HepG2 (cell line): Measurements from ENCODE around the gene MYBL2. TPM values are rescaled to one million over a fixed set of nuclear protein-coding genes. Genes with fewer than 3 reads are reported as not detected.
A peak's percentile ranks its signal among the peaks of the same experiment; 100 is the strongest.

ENCODE experiments used
- ATF7 ChIP-seq, 2 experiments: fragments of 450-650 bp in 1 of 2; sonication (generic) in 1 of 2; formaldehyde crosslinking in 1 of 2; IDR thresholded peaks; 2 replicates each; pipeline versions ENCODE4 v1.4.0 to v1.6.1; 2016 to 2020; ENCODE audit warnings: antibody characterized with exemption in 1 of 2, mild to moderate bottlenecking in 1 of 2, missing genetic modification reagents in 1 of 2
- EHMT2 ChIP-seq: fragments of 200-600 bp; sonication (generic); IDR thresholded peaks from 2 replicates; pipeline ENCODE4 v1.7.0; 2017; ENCODE audit warnings: antibody characterized with exemption, low read depth, low read length, borderline replicate concordance
- ERF ChIP-seq: IDR thresholded peaks from 2 replicates; pipeline ENCODE4 v1.6.1; 2018; ENCODE audit warnings: missing biosample characterization, missing genetic modification reagents
- HDAC1 ChIP-seq: sonication (generic); formaldehyde crosslinking; IDR thresholded peaks from 2 replicates; pipeline ENCODE4 v1.5.1; 2020; ENCODE audit warnings: mild to moderate bottlenecking, missing genetic modification reagents
- KAT8 ChIP-seq: IDR thresholded peaks from 2 replicates; pipeline ENCODE4 v1.6.1; 2016; ENCODE audit warnings: missing genetic modification reagents, missing compliant biosample characterization
- MBD4 ChIP-seq: IDR thresholded peaks from 2 replicates; pipeline ENCODE4 v1.6.1; 2012; ENCODE audit warnings: low read length, inconsistent platforms, borderline replicate concordance
- PRMT3 ChIP-seq: sonication (generic); formaldehyde crosslinking; IDR thresholded peaks from 2 replicates; pipeline ENCODE4 v1.8.1; 2022; ENCODE audit warnings: low read depth, mild to moderate bottlenecking, moderate library complexity, missing genetic modification reagents, borderline replicate concordance
- SIX1 ChIP-seq: sonication (generic); formaldehyde crosslinking; IDR thresholded peaks from 2 replicates; pipeline ENCODE4 v1.4.0; 2020; ENCODE audit warnings: missing genetic modification reagents, borderline replicate concordance
- SKI ChIP-seq: fragments of 450-650 bp; IDR thresholded peaks from one replicate; pipeline ENCODE4 v1.6.1; 2018; ENCODE audit warnings: mild to moderate bottlenecking; ENCODE audit not compliant: partially characterized antibody
- ZBTB44 ChIP-seq: sonication (generic); formaldehyde crosslinking; IDR thresholded peaks from 2 replicates; pipeline ENCODE4 v1.4.0; 2020; ENCODE audit warnings: missing genetic modification reagents
- ZKSCAN8 ChIP-seq: IDR thresholded peaks from 2 replicates; pipeline ENCODE4 v1.6.1; 2016; ENCODE audit warnings: borderline replicate concordance, missing genetic modification reagents, missing compliant biosample characterization
- polyA plus RNA-seq, 8 experiments: library from polyadenylated mRNA; depleted of rRNA in 3 of 8; stranded (reverse) in 7 of 8; unstranded in 1 of 8; fragments of >200 nt; fragmentation: Illumina TruSeq in 4 of 8; extraction: Trizol in 4 of 8; gene quantifications; 2 replicates each; pipeline versions ENCODE4 v1.2.1 to v1.2.3, GENCODE V29; 2011 to 2016; ENCODE audit warnings: low read depth in 4 of 8, missing spikeins in 1 of 8, mixed read lengths in 1 of 8; ENCODE audit not compliant: insufficient read depth in 1 of 8
- total RNA-seq, 5 experiments: library from RNA; depleted of rRNA; stranded (reverse); fragments of >200 nt; fragmentation: Illumina TruSeq; extraction: Trizol; gene quantifications; 2 replicates each; pipeline ENCODE4 v1.2.3, GENCODE V29; 2016; ENCODE audit warnings: low read depth in 1 of 5
- TF ChIP-seq, protein P1 (sequence below): sonication (generic); formaldehyde crosslinking; IDR thresholded peaks from 2 replicates; pipeline ENCODE4 v1.4.0; 2020; ENCODE audit warnings: low read depth, mild to moderate bottlenecking, missing genetic modification reagents
- TF ChIP-seq, protein P2 (sequence below): sonication (generic); formaldehyde crosslinking; IDR thresholded peaks from 2 replicates; pipeline ENCODE4 v1.8.0; 2022; ENCODE audit warnings: missing genetic modification reagents, mild to moderate bottlenecking, borderline replicate concordance
- TF ChIP-seq, protein P3 (sequence below), 2 experiments: sonication (generic) in 1 of 2; formaldehyde crosslinking in 1 of 2; IDR thresholded peaks; 2 replicates each; pipeline versions ENCODE4 v1.5.1 to v1.6.1; 2011 to 2020; ENCODE audit warnings: borderline replicate concordance in 1 of 2, low read depth in 1 of 2, low read length in 1 of 2, mild to moderate bottlenecking in 1 of 2, missing genetic modification reagents in 1 of 2, moderate library complexity in 1 of 2
- TF ChIP-seq, protein P4 (sequence below): sonication (generic); formaldehyde crosslinking; IDR thresholded peaks from 2 replicates; pipeline ENCODE4 v1.4.0; 2020; ENCODE audit warnings: mild to moderate bottlenecking, missing genetic modification reagents
- TF ChIP-seq, protein P5 (sequence below): IDR thresholded peaks from 2 replicates; pipeline ENCODE4 v1.6.1; 2012; ENCODE audit warnings: low read length, improper control_type of control experiment

The MYBL2 gene
- total and polyA plus RNA-seq, 2 of the 13 experiments (the other 11 are each of a cell fraction or from before 2014, with no cell fraction given), result 11.9 to 66.2 TPM

GRCh38 chr20:43691928-43692524, 25.1 kb downstream of the MYBL2 start (continued):
- TF ChIP-seq, protein P1, sequence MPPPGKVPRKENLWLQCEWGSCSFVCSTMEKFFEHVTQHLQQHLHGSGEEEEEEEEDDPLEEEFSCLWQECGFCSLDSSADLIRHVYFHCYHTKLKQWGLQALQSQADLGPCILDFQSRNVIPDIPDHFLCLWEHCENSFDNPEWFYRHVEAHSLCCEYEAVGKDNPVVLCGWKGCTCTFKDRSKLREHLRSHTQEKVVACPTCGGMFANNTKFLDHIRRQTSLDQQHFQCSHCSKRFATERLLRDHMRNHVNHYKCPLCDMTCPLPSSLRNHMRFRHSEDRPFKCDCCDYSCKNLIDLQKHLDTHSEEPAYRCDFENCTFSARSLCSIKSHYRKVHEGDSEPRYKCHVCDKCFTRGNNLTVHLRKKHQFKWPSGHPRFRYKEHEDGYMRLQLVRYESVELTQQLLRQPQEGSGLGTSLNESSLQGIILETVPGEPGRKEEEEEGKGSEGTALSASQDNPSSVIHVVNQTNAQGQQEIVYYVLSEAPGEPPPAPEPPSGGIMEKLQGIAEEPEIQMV (CRISPR knock-in tag), result no peak
- TF ChIP-seq EHMT2 (no peak), HDAC1 (CRISPR knock-in tag) (no peak), MBD4 (no peak), ATF7 (IDR thresholded peaks at IDR 0.05) (no peak), ATF7 (CRISPR knock-in tag; IDR thresholded peaks at IDR 0.05) (no peak), KAT8 (CRISPR knock-in tag) (peak; percentile 48; the same call in 1 of the 2 replicates), SIX1 (CRISPR knock-in tag) (no peak), ERF (CRISPR knock-in tag) (0 out of 2 replicates have a peak, but pooled peaks have one; percentile 27), PRMT3 (CRISPR knock-in tag) (no peak), SKI (no peak), ZBTB44 (CRISPR knock-in tag) (no peak), ZKSCAN8 (no peak)
- TF ChIP-seq, protein P2, sequence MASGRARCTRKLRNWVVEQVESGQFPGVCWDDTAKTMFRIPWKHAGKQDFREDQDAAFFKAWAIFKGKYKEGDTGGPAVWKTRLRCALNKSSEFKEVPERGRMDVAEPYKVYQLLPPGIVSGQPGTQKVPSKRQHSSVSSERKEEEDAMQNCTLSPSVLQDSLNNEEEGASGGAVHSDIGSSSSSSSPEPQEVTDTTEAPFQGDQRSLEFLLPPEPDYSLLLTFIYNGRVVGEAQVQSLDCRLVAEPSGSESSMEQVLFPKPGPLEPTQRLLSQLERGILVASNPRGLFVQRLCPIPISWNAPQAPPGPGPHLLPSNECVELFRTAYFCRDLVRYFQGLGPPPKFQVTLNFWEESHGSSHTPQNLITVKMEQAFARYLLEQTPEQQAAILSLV (CRISPR knock-in tag), result no peak
- TF ChIP-seq, protein P3, sequence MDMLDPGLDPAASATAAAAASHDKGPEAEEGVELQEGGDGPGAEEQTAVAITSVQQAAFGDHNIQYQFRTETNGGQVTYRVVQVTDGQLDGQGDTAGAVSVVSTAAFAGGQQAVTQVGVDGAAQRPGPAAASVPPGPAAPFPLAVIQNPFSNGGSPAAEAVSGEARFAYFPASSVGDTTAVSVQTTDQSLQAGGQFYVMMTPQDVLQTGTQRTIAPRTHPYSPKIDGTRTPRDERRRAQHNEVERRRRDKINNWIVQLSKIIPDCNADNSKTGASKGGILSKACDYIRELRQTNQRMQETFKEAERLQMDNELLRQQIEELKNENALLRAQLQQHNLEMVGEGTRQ (IDR thresholded peaks at IDR 0.05; ENCODE audit: low read depth, low read length), result no peak
- TF ChIP-seq, protein P3 (CRISPR knock-in tag; IDR thresholded peaks at IDR 0.05; ENCODE audit: borderline replicate concordance), result no peak
- TF ChIP-seq, protein P4, sequence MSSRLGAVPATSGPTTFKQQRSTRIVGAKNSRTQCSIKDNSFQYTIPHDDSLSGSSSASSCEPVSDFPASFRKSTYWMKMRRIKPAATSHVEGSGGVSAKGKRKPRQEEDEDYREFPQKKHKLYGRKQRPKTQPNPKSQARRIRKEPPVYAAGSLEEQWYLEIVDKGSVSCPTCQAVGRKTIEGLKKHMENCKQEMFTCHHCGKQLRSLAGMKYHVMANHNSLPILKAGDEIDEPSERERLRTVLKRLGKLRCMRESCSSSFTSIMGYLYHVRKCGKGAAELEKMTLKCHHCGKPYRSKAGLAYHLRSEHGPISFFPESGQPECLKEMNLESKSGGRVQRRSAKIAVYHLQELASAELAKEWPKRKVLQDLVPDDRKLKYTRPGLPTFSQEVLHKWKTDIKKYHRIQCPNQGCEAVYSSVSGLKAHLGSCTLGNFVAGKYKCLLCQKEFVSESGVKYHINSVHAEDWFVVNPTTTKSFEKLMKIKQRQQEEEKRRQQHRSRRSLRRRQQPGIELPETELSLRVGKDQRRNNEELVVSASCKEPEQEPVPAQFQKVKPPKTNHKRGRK (CRISPR knock-in tag), result no peak
- TF ChIP-seq, protein P5, sequence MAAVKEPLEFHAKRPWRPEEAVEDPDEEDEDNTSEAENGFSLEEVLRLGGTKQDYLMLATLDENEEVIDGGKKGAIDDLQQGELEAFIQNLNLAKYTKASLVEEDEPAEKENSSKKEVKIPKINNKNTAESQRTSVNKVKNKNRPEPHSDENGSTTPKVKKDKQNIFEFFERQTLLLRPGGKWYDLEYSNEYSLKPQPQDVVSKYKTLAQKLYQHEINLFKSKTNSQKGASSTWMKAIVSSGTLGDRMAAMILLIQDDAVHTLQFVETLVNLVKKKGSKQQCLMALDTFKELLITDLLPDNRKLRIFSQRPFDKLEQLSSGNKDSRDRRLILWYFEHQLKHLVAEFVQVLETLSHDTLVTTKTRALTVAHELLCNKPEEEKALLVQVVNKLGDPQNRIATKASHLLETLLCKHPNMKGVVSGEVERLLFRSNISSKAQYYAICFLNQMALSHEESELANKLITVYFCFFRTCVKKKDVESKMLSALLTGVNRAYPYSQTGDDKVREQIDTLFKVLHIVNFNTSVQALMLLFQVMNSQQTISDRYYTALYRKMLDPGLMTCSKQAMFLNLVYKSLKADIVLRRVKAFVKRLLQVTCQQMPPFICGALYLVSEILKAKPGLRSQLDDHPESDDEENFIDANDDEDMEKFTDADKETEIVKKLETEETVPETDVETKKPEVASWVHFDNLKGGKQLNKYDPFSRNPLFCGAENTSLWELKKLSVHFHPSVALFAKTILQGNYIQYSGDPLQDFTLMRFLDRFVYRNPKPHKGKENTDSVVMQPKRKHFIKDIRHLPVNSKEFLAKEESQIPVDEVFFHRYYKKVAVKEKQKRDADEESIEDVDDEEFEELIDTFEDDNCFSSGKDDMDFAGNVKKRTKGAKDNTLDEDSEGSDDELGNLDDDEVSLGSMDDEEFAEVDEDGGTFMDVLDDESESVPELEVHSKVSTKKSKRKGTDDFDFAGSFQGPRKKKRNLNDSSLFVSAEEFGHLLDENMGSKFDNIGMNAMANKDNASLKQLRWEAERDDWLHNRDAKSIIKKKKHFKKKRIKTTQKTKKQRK, result no peak
